AG10803 (cell line): ENCODE data around the gene NFATC2.
A peak's percentile ranks its signal among the peaks of the same experiment; 100 is the strongest.

Experiments used
- DNase-seq: peaks from one replicate; pipeline ENCODE4 v3.0.0; 2010; ENCODE audit warnings: low read depth
- H3K4me3 ChIP-seq: 2 replicates; pipeline ENCODE4 v1.5.1; 2011; ENCODE audit warnings: mild to moderate bottlenecking, low read length, control low read depth
- TF ChIP-seq, protein P1 (sequence below): conservative IDR thresholded peaks from 2 replicates; pipeline ENCODE4 v1.5.1; 2011; ENCODE audit warnings: mild to moderate bottlenecking, low read length, control low read depth, inconsistent platforms

NFATC2 gene

DNA sequence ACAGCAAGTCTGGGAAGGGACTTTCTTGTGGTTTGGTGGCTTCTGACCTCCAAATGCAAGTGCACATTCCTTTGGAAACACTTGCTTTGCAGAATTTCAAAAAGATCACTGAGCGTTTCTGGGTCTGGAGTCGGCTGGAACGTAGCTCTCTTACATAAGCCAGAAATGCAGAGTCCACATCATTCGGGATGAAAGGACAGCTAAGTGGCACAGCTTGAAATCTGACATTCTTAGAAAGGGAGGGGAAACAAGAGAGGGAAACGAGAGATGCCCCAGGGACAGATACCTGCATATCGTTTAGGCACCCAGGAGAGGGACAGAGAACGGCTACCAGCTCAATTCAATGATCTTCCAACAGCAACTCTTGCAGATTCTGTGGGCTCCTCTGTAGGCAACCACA, 118.7 kb downstream of the NFATC2 start:
- no peak for DNase-seq
- H3K4me3 ChIP-seq = no peak overlapping the region
- TF ChIP-seq, protein P1, sequence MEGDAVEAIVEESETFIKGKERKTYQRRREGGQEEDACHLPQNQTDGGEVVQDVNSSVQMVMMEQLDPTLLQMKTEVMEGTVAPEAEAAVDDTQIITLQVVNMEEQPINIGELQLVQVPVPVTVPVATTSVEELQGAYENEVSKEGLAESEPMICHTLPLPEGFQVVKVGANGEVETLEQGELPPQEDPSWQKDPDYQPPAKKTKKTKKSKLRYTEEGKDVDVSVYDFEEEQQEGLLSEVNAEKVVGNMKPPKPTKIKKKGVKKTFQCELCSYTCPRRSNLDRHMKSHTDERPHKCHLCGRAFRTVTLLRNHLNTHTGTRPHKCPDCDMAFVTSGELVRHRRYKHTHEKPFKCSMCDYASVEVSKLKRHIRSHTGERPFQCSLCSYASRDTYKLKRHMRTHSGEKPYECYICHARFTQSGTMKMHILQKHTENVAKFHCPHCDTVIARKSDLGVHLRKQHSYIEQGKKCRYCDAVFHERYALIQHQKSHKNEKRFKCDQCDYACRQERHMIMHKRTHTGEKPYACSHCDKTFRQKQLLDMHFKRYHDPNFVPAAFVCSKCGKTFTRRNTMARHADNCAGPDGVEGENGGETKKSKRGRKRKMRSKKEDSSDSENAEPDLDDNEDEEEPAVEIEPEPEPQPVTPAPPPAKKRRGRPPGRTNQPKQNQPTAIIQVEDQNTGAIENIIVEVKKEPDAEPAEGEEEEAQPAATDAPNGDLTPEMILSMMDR = no peak

DNA sequence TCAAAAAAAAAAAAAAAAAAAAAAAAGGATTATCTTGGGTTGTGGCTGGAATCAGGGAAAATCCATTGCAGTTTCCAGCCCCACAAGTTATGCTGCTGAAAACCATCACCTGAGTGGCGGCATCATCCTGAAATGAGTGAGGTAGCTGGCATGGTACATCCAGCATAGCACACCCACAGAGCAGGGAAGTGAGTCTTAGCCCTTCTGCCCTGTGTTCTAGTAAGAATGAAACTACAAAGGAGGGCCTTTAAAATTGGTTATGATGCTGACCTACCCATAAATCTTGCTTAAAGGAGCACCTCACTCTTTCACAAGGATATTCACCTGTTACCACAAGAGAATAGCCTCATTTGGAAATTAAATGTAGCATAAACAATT, 119.2 kb downstream of the NFATC2 start:
- TF ChIP-seq, protein P1 = no peak
- DNase-seq = no peak
- H3K4me3 ChIP-seq = no peak overlapping the region

DNA sequence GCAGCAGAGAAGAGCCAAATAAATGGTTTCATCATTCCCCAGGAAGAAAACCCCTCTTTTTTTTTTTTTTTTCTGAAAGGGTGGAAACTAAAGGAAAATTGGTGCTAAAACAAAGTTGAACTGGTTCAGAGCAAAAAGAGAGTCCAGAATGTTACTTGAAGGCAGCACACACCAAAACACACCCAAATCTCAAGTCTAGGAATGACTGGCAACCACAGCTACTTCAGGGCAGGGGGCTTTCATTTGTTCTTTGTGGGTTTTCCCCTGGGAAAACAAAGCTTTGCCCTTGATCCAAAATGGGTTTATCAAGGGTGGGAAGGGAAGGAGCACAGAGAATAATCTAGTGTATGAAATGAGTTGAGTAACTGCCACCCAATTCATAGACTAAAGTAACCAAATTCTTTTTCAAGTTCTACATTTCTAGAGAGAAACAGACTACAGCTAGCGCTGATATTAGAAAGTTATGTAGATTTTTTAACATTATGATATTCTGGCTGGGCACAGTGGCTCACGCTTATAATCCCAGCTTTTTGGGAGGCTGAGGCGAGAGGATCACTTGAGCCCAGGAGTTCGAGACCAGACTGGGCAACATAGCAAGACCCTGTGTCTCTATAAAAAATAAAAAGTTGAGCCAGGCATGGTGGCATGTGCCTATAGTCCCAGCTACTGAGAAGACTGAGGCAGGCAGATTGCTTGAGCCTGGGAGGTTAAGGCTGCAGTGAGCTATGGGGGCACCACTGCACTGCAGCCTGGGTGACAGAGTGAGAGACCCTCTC, 119.8 kb downstream of the NFATC2 start:
- TF ChIP-seq, protein P1 = no peak
- H3K4me3 ChIP-seq = no peak overlapping the region
- DNase-seq = no peak

DNA sequence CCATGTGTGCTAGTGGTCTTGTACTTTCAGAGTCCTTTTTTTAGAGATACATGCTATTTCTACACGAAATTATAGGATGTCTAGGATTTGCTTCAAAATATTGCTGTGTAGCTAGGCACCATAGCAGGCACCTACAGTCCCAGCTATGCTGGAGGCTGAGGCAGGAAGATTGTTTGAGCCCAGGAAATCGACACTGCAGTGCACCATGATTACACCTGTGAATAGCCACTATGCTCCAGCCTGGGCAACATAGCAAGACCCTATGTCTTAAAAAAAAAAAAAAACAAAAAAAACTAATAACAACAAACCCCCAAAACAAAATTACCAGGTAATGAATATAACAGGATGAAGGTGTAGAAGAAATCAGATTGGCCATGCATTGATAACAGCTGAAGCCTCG, 121.7 kb downstream of the NFATC2 start:
- no peak for DNase-seq
- no peak overlapping the region for H3K4me3 ChIP-seq
- TF ChIP-seq, protein P1 = no peak

DNA sequence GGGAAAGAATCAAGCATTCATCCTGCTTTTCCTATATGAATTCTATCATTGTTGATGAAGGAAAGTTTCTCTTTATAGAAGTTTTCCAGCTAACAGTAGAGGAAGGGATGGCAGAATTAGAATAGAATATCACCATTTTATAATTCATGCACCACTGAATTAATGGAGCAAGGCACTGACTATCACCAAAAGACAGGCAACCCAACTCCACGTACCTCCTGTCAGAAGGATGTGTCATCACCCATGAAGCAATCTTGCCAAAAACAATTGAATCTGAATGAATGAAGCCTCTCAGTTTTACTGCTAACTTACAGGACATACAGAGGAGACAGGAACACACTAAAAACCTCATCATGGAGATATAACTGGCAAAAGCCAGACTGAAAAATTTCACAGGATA, 122.4 kb downstream of the NFATC2 start:
- H3K4me3 ChIP-seq = no peak overlapping the region
- TF ChIP-seq, protein P1 = no peak
- DNase-seq = peak; percentile 21

DNA sequence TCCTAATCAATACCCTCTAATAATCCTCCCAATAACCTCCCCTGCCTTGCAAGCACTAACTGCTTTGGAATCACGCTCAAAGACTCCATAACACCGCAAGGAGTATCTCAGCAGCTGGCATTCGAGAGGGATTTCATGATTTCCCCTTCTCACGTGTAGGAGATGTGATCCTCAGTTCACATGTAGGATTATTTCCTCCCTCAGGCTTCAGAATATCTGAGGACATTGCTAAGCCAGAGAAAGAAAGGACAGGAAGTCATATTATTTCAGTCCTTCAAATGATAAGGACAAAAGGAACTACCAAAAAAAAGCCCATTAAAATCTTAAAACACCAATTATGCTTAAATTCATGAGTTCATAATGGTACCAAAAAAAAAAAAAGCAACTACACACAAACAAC, 122.9 kb downstream of the NFATC2 start:
- H3K4me3 ChIP-seq = no peak overlapping the region
- no peak for DNase-seq
- TF ChIP-seq, protein P1 = no peak

DNA sequence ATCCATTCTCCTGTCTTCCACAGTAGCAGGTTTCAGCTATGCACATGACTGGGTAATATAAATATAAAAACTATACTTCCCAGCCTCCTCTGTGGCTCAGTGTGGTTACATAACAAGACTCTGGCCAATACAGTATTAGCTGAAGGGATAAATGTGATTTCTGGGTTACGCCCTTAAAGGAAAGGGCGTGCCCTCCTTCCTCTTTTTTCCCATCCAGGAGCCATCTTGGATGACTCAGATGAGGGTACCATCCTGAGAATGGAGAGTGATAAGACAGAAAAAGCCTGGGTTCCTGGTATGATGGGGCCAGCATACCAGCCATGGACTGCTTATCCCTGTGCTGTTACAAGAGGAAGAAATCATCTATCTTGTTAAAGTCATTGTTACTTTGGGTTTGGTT, 123.3 kb downstream of the NFATC2 start:
- TF ChIP-seq, protein P1 = no peak
- DNase-seq = no peak
- H3K4me3 ChIP-seq = no peak overlapping the region
